K562 (cell line): Measurements from ENCODE around the gene PRELID1. TPM values are rescaled to one million over a fixed set of nuclear protein-coding genes. Genes with fewer than 3 reads are reported as not detected.
A peak's percentile ranks its signal among the peaks of the same experiment; 100 is the strongest.

Experiments
- ATF4 ChIP-seq: fragments of 450-650 bp; formaldehyde crosslinking; IDR thresholded peaks from 2 replicates; pipeline ENCODE4 v1.4.0; 2022; ENCODE audit warnings: mild to moderate bottlenecking, moderate library complexity
- ERF ChIP-seq: fragments of 450-650 bp; formaldehyde crosslinking; IDR thresholded peaks from 2 replicates; pipeline ENCODE4 v1.4.0; 2020; ENCODE audit warnings: mild to moderate bottlenecking, mixed read lengths
- ESRRB ChIP-seq: fragments of 250-450 bp; sonication (Bioruptor Pico); IDR thresholded peaks from 2 replicates; pipeline ENCODE4 v1.5.0; 2020; ENCODE audit warnings: mild to moderate bottlenecking, moderate library complexity, borderline replicate concordance
- EWSR1 ChIP-seq: fragments of 450-650 bp; IDR thresholded peaks from 2 replicates; pipeline ENCODE4 v1.6.1; 2018; ENCODE audit warnings: borderline replicate concordance, mild to moderate bottlenecking, low read depth, moderate library complexity; ENCODE audit not compliant: partially characterized antibody
- FOXK1 ChIP-seq: sonication (generic); formaldehyde crosslinking; IDR thresholded peaks from 2 replicates; pipeline ENCODE4 v1.8.0; 2022; ENCODE audit warnings: missing genetic modification reagents, mild to moderate bottlenecking, borderline replicate concordance
- HSF4 ChIP-seq: fragments of 250-450 bp; sonication (Bioruptor Pico); IDR thresholded peaks from 2 replicates; pipeline ENCODE4 v2.1.2; 2022; ENCODE audit warnings: mild to moderate bottlenecking, moderate library complexity, borderline replicate concordance
- TCF7L2 ChIP-seq: fragments of 150-350 bp; IDR thresholded peaks from 2 replicates; pipeline ENCODE4 v1.6.1; 2016; ENCODE audit warnings: low read depth, mild to moderate bottlenecking, low read length, moderate library complexity
- TSHZ1 ChIP-seq: fragments of 250-450 bp; sonication (Bioruptor Pico); IDR thresholded peaks from 2 replicates; pipeline ENCODE4 v1.4.0; 2020; ENCODE audit warnings: mild to moderate bottlenecking, moderate library complexity
- ZNF143 ChIP-seq: sonication (generic); formaldehyde crosslinking; IDR thresholded peaks from 2 replicates; pipeline ENCODE4 v1.9.0; 2022; ENCODE audit warnings: mild to moderate bottlenecking, missing genetic modification reagents
- ZNF707 ChIP-seq: fragments of 250-450 bp; sonication (Bioruptor Pico); conservative IDR thresholded peaks from 2 replicates; pipeline ENCODE4 v1.8.0; 2022; ENCODE audit warnings: inconsistent platforms, mild to moderate bottlenecking, moderate library complexity
- polyA plus RNA-seq, 8 experiments: library from polyadenylated mRNA; depleted of rRNA in 4 of 8; stranded (reverse) in 5 of 8; unstranded in 3 of 8; fragments of >200 nt; fragmentation: Nextera tagmentation in 2 of 8; fragmentation: Illumina TruSeq in 1 of 8; extraction: Ambion mirVana in 2 of 8; extraction: Trizol in 1 of 8; gene quantifications; 2 replicates each; pipeline versions ENCODE4 v1.2.1 to v1.2.3, GENCODE V29; 2011 to 2014; ENCODE audit warnings: inconsistent platforms in 1 of 8, missing spikeins in 1 of 8
- total RNA-seq, 7 experiments: library from RNA; depleted of rRNA in 6 of 7; stranded (reverse); fragments of >200 nt in 6 of 7; fragmentation: Illumina TruSeq in 2 of 7; extraction: Trizol in 2 of 7; gene quantifications; 2 replicates each; pipeline versions ENCODE4 v1.2.1 to v1.2.3, GENCODE V29; 2011 to 2021; ENCODE audit warnings: low replicate concordance in 1 of 7
- TF ChIP-seq, protein P1 (sequence below), 2 experiments: fragments of 450-650 bp; IDR thresholded peaks; 2 replicates each; pipeline ENCODE4 v1.6.1; 2016; ENCODE audit warnings: mild to moderate bottlenecking in 2 of 2, borderline replicate concordance in 1 of 2, low read depth in 1 of 2, moderate library complexity in 1 of 2

Gene PRELID1
- total and polyA plus RNA-seq, 9 of the 15 experiments (the other 6 are each of a cell fraction or from before 2014, with no cell fraction given), result 40.1 to 484 (median 340) TPM

- TF ChIP-seq TSHZ1 (CRISPR knock-in tag), result no peak
- no peak for TF ChIP-seq HSF4
- TF ChIP-seq ESRRB (CRISPR knock-in tag), result no peak
- TF ChIP-seq ATF4, result no peak
- TF ChIP-seq ZNF143 (CRISPR knock-in tag), result no peak
- TF ChIP-seq, protein P1, sequence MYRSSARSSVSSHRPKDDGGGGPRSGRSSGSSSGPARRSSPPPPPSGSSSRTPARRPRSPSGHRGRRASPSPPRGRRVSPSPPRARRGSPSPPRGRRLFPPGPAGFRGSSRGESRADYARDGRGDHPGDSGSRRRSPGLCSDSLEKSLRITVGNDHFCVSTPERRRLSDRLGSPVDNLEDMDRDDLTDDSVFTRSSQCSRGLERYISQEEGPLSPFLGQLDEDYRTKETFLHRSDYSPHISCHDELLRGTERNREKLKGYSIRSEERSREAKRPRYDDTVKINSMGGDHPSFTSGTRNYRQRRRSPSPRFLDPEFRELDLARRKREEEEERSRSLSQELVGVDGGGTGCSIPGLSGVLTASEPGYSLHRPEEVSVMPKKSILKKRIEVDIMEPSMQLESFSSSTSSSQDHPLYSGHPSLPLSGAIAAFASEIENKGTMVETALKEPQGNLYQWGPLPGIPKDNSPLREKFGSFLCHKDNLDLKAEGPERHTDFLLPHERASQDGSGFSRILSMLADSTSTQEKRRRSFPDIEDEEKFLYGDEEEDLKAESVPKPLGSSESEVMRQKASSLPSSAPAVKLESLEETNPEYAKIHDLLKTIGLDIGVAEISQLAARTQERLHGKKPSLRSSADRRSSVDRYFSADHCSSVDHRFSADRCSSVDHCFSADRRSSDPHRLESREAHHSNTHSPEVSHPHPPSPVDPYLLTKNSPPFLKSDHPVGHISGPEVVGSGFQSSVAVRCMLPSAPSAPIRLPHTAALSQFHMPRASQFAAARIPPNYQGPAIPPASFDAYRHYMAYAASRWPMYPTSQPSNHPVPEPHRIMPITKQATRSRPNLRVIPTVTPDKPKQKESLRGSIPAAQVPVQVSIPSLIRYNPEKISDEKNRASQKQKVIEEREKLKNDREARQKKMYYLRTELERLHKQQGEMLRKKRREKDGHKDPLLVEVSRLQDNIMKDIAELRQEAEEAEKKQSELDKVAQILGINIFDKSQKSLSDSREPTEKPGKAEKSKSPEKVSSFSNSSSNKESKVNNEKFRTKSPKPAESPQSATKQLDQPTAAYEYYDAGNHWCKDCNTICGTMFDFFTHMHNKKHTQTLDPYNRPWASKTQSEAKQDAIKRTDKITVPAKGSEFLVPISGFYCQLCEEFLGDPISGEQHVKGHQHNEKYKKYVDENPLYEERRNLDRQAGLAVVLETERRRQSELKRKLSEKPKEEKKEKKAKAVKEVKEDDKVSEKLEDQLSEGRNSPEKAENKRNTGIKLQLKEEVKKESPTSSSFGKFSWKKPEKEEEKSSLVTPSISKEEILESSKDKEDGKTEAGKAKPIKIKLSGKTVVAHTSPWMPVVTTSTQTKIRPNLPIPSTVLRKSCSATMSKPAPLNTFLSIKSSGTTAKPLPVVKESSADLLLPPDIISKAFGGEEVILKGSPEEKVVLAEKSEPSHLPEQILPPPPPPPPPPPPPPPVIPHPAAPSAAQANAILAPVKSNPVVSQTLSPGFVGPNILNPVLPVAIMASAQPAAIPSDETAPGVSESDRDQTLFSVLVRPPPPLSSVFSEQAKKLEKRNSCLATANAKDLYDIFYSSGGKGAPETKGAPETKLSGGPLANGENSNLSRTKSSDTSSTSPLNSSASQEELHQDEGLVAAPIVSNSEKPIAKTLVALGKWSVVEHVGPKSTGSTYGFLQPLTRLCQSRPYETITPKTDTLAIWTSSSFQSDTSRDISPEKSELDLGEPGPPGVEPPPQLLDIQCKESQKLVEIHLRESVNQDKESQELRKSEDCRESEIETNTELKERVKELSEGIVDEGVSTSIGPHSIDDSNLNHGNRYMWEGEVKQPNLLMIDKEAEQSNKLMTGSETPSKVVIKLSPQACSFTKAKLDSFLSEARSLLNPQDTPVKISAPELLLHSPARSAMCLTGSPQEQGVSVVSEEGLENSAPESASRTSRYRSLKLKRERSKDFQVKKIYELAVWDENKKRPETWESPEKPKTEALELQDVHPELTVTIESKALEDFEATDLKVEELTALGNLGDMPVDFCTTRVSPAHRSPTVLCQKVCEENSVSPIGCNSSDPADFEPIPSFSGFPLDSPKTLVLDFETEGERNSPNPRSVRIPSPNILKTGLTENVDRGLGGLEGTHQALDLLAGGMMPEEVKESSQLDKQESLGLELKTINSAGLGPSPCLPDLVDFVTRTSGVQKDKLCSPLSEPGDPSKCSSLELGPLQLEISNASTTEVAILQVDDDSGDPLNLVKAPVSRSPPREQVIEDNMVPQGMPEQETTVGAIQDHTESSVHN (IDR thresholded peaks at IDR 0.05; ENCODE audit: borderline replicate concordance in 1 of 2, low read depth in 1 of 2), result no peak
- TF ChIP-seq FOXK1 (CRISPR knock-in tag), result peak; percentile 49; the same call in 1 of the 2 replicates
- no peak for TF ChIP-seq ZNF707
- no peak for TF ChIP-seq ERF (CRISPR knock-in tag)
- TF ChIP-seq TCF7L2, result no peak
- no peak for TF ChIP-seq EWSR1
These were observed 8.4 kb downstream of the PRELID1 start, which contains the start of gene MXD3 (continued) for GRCh38 chr5:177311723-177312648.
